Endometrial microvascular endothelial cells (primary cell): Measurements from ENCODE around the gene NBEA. TPM values are rescaled to one million over a fixed set of nuclear protein-coding genes. Genes with fewer than 3 reads are reported as not detected.
"Not testable (repeated sequence)": the region's sequence is repeated elsewhere in the genome, so short reads cannot be mapped to it uniquely, and the experiment has no call there.

Experiments used
- in situ Hi-C: cut with HindIII; loops from 2 replicates; pipeline ENCODE4 v1.10.0; 2017; ENCODE audit warnings: low sequenced_read_pairs, low pct_unique_long_range_greater_than_20kb; ENCODE audit errors: inconsistent ontology term
- total RNA-seq: library from RNA; depleted of rRNA; stranded (reverse); fragments of >200 nt; gene quantifications from one replicate; pipeline ENCODE4 v1.2.3, GENCODE V29; 2015; ENCODE audit errors: inconsistent ontology term

NBEA gene
- total RNA-seq, 1 donor from 2014 or later = 1.3 TPM

- in situ Hi-C loops = no loop called here
Observed at GRCh38 chr13:35342440-35342839, 400.4 kb downstream of the NBEA start.

- in situ Hi-C loops = no loop called here
Observed at GRCh38 chr13:35343417-35343816, 401.3 kb downstream of the NBEA start.

- in situ Hi-C loops = no loop called here
Observed at GRCh38 chr13:35345992-35346391, 403.9 kb downstream of the NBEA start.

GRCh38 chr13:35346494-35346893 lies 404.4 kb downstream of the NBEA start:
- in situ Hi-C loops = no loop called here

- in situ Hi-C loops = no loop called here
Observed at GRCh38 chr13:35347679-35348205, 405.7 kb downstream of the NBEA start.

- in situ Hi-C loops = no loop called here
Observed at GRCh38 chr13:35349052-35349451, 407.0 kb downstream of the NBEA start.

GRCh38 chr13:35349673-35350278 lies 407.7 kb downstream of the NBEA start:
- in situ Hi-C loops = no loop called here

GRCh38 chr13:35354285-35354684 lies 412.2 kb downstream of the NBEA start:
- in situ Hi-C loops = no loop called here

- in situ Hi-C loops = no loop called here
Observed at GRCh38 chr13:35354882-35355281, 412.8 kb downstream of the NBEA start.

GRCh38 chr13:35356572-35356971 lies 414.5 kb downstream of the NBEA start:
- in situ Hi-C loops = no loop called here

- in situ Hi-C loops = no loop called here
Observed at GRCh38 chr13:35365883-35366282, 423.8 kb downstream of the NBEA start.

GRCh38 chr13:35367586-35367985 lies 425.5 kb downstream of the NBEA start:
- in situ Hi-C loops = no loop called here

GRCh38 chr13:35378939-35379338 lies 436.9 kb downstream of the NBEA start:
- in situ Hi-C loops = no loop called here

GRCh38 chr13:35379663-35380062 lies 437.6 kb downstream of the NBEA start:
- in situ Hi-C loops = no loop called here

- in situ Hi-C loops = no loop called here
Observed at GRCh38 chr13:35387682-35388250, 445.7 kb downstream of the NBEA start.

- in situ Hi-C loops = no loop called here
Observed at GRCh38 chr13:35388441-35389355, 446.6 kb downstream of the NBEA start.

GRCh38 chr13:35389535-35389934 lies 447.5 kb downstream of the NBEA start:
- in situ Hi-C loops = no loop called here

GRCh38 chr13:35392768-35393167 lies 450.7 kb downstream of the NBEA start:
- in situ Hi-C loops = no loop called here

- in situ Hi-C loops = no loop called here
Observed at GRCh38 chr13:35393886-35394285, 451.8 kb downstream of the NBEA start.

- in situ Hi-C loops = not testable (repeated sequence)
Observed at GRCh38 chr13:35408285-35408684, 466.2 kb downstream of the NBEA start.
